Liver (tissue), 9 donors: ENCODE results near the gene KRTAP3-3. TPM values are rescaled to one million over a fixed set of nuclear protein-coding genes. Genes with fewer than 3 reads are reported as not detected.

Experiments
- DNase-seq: peaks from one replicate; pipeline ENCODE4 v3.0.0-alpha.2; 2017; ENCODE audit warnings: low spot score
- H3K27ac ChIP-seq, 2 donors: one replicate each; pipeline ENCODE4 v1.7.0; 2013; ENCODE audit warnings: inconsistent platforms in 2 of 2, low read length in 2 of 2, control low read depth in 1 of 2, low read depth in 1 of 2, mild to moderate bottlenecking in 1 of 2
- H3K27me3 ChIP-seq, 4 donors: one replicate each; pipeline versions ENCODE4 v1.6.1 to v1.7.0; 2013; ENCODE audit warnings: low read length in 3 of 4, inconsistent platforms in 1 of 4, mild to moderate bottlenecking in 1 of 4, moderate library complexity in 1 of 4; ENCODE audit not compliant: control insufficient read depth in 4 of 4, insufficient read depth in 4 of 4
- H3K36me3 ChIP-seq, 4 donors: one replicate each; pipeline versions ENCODE4 v1.6.1 to v1.7.0; 2013; ENCODE audit warnings: low read length in 3 of 4, mild to moderate bottlenecking in 3 of 4, low read depth in 1 of 4, moderate library complexity in 1 of 4; ENCODE audit not compliant: control insufficient read depth in 4 of 4, insufficient read depth in 3 of 4
- H3K4me1 ChIP-seq, 4 donors: one replicate each; pipeline versions ENCODE4 v1.6.1 to v1.7.0; 2013; ENCODE audit warnings: low read length in 3 of 4, mild to moderate bottlenecking in 3 of 4, moderate library complexity in 1 of 4; ENCODE audit not compliant: control insufficient read depth in 4 of 4, insufficient read depth in 4 of 4
- H3K4me3 ChIP-seq, 3 donors: one replicate each; pipeline versions ENCODE4 v1.6.1 to v1.7.0; 2013; ENCODE audit warnings: low read length in 3 of 3, control low read depth in 1 of 3, low read depth in 1 of 3, mild to moderate bottlenecking in 1 of 3
- H3K9ac ChIP-seq, 2 donors: one replicate each; pipeline ENCODE4 v1.7.0; 2013; ENCODE audit warnings: low read length in 2 of 2, mild to moderate bottlenecking in 2 of 2, moderate library complexity in 2 of 2, control low read depth in 1 of 2, low read depth in 1 of 2
- H3K9me3 ChIP-seq, 4 donors: one replicate each; pipeline versions ENCODE4 v1.6.1 to v1.7.0; 2013; ENCODE audit warnings: low read length in 3 of 4; ENCODE audit not compliant: control insufficient read depth in 4 of 4
- CTCF ChIP-seq: fragments of 150-350 bp; IDR thresholded peaks from 2 replicates; pipeline ENCODE4 v1.5.1; 2017; ENCODE audit warnings: improper control_type of control experiment, low read depth, low read length; ENCODE audit not compliant: missing input control
- EGR1 ChIP-seq, 2 donors: IDR thresholded peaks; 2 replicates each; pipeline ENCODE4 v1.6.1; 2016 to 2018; ENCODE audit warnings: antibody characterized with exemption in 2 of 2, low read depth in 2 of 2
- FOXA1 ChIP-seq: IDR thresholded peaks from 2 replicates; pipeline ENCODE4 v1.6.1; 2016; ENCODE audit warnings: antibody characterized with exemption
- FOXA2 ChIP-seq: IDR thresholded peaks from 2 replicates; pipeline ENCODE4 v1.6.1; 2016; ENCODE audit warnings: antibody characterized with exemption
- GABPA ChIP-seq, 2 donors: IDR thresholded peaks in 1 of 2; conservative IDR thresholded peaks in 1 of 2; 2 replicates each; pipeline ENCODE4 v1.6.1; 2016; ENCODE audit warnings: antibody characterized with exemption in 2 of 2, mild to moderate bottlenecking in 1 of 2, moderate library complexity in 1 of 2
- HNF4A ChIP-seq, 2 donors: conservative IDR thresholded peaks; 2 replicates each; pipeline ENCODE4 v1.6.1; 2016; ENCODE audit warnings: antibody characterized with exemption in 2 of 2, mild to moderate bottlenecking in 2 of 2
- HNF4G ChIP-seq: IDR thresholded peaks from 2 replicates; pipeline ENCODE4 v1.6.1; 2016; ENCODE audit warnings: antibody characterized with exemption
- JUND ChIP-seq, 2 donors: IDR thresholded peaks; 2 replicates each; pipeline ENCODE4 v1.6.1; 2016; ENCODE audit warnings: antibody characterized with exemption in 2 of 2
- MAX ChIP-seq: IDR thresholded peaks from 2 replicates; pipeline ENCODE4 v1.6.1; 2016; ENCODE audit warnings: antibody characterized with exemption
- NR2F2 ChIP-seq: IDR thresholded peaks from 2 replicates; pipeline ENCODE4 v1.6.1; 2016; ENCODE audit warnings: antibody characterized with exemption
- RAD21 ChIP-seq, 2 donors: IDR thresholded peaks; 2 replicates each; pipeline ENCODE4 v1.6.1; 2016; ENCODE audit warnings: antibody characterized with exemption in 2 of 2, mild to moderate bottlenecking in 2 of 2
- SP1 ChIP-seq: IDR thresholded peaks from 2 replicates; pipeline ENCODE4 v1.6.1; 2018; ENCODE audit warnings: antibody characterized with exemption, mild to moderate bottlenecking
- YY1 ChIP-seq: IDR thresholded peaks from 2 replicates; pipeline ENCODE4 v1.6.1; 2016; ENCODE audit warnings: antibody characterized with exemption, mild to moderate bottlenecking
- ZBTB33 ChIP-seq: IDR thresholded peaks from 2 replicates; pipeline ENCODE4 v1.6.1; 2016; ENCODE audit warnings: antibody characterized with exemption
- WGBS: extraction: QIAGEN DNeasy Blood & Tissue Kit; methylation state at CpG from one replicate; pipeline ENCODE4 v1.1.7; 2013; 5-methylcytosine and 5-hydroxymethylcytosine counted together
- polyA plus RNA-seq, 2 donors: library from polyadenylated mRNA; stranded (reverse) in 1 of 2; unstranded in 1 of 2; fragments of 200-250 nt in 1 of 2; fragments of >200 nt in 1 of 2; fragmentation: Nextera tagmentation in 1 of 2; extraction: Ambion mirVana in 1 of 2; gene quantifications; one replicate each; pipeline versions ENCODE4 v1.2.1 to v1.2.3, GENCODE V29; 2013 to 2015
- total RNA-seq, 2 donors: library from RNA; depleted of rRNA; stranded (reverse); fragments of >200 nt; gene quantifications; one replicate each; pipeline ENCODE4 v1.2.3, GENCODE V29; 2014
- TF ChIP-seq, protein P1 (sequence below): IDR thresholded peaks from 2 replicates; pipeline ENCODE4 v1.6.1; 2016; ENCODE audit warnings: antibody characterized with exemption, mild to moderate bottlenecking
- donor health status: healthy.
- donor health status: healthy.
- donor health status: healthy.
- donor health status: healthy.
- donor health status: healthy.

Gene KRTAP3-3
- total and polyA plus RNA-seq, 4 donors = not detected

DNA sequence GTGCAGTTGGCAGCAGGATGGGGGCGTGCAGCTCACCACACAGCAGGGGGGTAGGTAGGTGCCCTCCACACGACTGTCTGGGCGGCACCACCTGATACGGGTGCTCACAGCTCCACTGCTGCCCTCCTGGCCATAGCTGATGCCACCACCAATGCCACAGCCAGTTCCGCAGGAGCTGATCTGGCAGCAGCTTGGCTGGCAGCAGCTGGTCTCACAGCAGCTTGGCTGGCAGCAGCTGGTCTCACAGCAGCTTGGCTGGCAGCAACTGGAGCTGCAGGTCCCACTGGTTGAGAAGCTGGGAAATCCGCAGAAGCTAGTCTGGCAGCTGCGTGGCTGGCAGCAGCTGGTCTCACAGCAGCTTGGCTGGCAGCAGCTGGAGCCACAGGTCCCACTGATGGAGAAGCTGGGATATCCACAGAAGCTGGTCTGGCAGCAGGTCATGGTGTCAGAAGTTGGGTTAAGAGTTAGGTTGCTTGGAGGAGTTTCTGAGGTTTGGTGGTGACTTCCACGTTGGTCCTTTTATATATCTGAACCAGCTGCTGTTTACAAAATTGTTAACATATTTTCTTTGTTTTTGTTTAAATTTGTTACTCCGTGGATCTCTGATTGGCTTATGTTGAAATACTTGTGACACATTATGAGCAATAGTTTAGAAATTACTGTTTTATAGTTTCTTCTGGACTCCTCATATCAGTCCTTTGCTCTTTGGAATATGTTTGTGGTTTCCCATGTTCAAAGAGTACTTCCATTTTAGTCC lies 32.9 kb upstream of the KRTAP3-3 start, which contains the start of gene KRTAP1-5:
Gene KRTAP1-5 (minus strand): TSS at position 494 of the 757 bp plus-strand sequence. CDS start 53 bp downstream, at position 441.
- peaks cover 0 to 3% (median 0%) of the 10 kb centered on the region in 4 donors for H3K9me3 ChIP-seq
- H3K9ac ChIP-seq = no peak within 1 kb of the TSS
- H3K4me3 ChIP-seq = no peak within 1 kb of the TSS

More for the DNA sequence above, 32.9 kb upstream of the KRTAP3-3 start, which contains the start of gene KRTAP1-5:
- no peak for DNase-seq
- WGBS = 72% methylated on average over 9 of the region's 9 CpGs
- Histone ChIP-seq H3K27ac (no peak within 1 kb of the TSS), H3K36me3 (no peaks in the 10 kb centered on the region), H3K27me3 (peaks cover 0 to 3% (median 0%) of the 10 kb centered on the region in 4 donors), H3K4me1 (no peaks in the 10 kb centered on the region)
- TF ChIP-seq HNF4G = no peak
- TF ChIP-seq SP1 = no peak
- no peak for TF ChIP-seq GABPA (IDR thresholded peaks at IDR 0.05 in 1 of 2, conservative IDR thresholded peaks at IDR 0.05 in 1 of 2)
- no peak for TF ChIP-seq EGR1 (IDR thresholded peaks at IDR 0.05; ENCODE audit: low read depth in 2 of 2)
- TF ChIP-seq RAD21 (IDR thresholded peaks at IDR 0.05) = no peak
- TF ChIP-seq NR2F2 = no peak
- TF ChIP-seq MAX = no peak
- TF ChIP-seq, protein P1, sequence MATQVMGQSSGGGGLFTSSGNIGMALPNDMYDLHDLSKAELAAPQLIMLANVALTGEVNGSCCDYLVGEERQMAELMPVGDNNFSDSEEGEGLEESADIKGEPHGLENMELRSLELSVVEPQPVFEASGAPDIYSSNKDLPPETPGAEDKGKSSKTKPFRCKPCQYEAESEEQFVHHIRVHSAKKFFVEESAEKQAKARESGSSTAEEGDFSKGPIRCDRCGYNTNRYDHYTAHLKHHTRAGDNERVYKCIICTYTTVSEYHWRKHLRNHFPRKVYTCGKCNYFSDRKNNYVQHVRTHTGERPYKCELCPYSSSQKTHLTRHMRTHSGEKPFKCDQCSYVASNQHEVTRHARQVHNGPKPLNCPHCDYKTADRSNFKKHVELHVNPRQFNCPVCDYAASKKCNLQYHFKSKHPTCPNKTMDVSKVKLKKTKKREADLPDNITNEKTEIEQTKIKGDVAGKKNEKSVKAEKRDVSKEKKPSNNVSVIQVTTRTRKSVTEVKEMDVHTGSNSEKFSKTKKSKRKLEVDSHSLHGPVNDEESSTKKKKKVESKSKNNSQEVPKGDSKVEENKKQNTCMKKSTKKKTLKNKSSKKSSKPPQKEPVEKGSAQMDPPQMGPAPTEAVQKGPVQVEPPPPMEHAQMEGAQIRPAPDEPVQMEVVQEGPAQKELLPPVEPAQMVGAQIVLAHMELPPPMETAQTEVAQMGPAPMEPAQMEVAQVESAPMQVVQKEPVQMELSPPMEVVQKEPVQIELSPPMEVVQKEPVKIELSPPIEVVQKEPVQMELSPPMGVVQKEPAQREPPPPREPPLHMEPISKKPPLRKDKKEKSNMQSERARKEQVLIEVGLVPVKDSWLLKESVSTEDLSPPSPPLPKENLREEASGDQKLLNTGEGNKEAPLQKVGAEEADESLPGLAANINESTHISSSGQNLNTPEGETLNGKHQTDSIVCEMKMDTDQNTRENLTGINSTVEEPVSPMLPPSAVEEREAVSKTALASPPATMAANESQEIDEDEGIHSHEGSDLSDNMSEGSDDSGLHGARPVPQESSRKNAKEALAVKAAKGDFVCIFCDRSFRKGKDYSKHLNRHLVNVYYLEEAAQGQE = no peak
- no peak for TF ChIP-seq ZBTB33
- no peak for TF ChIP-seq JUND (IDR thresholded peaks at IDR 0.05)
- no peak for TF ChIP-seq FOXA1
- TF ChIP-seq HNF4A (conservative IDR thresholded peaks at IDR 0.05) = no peak
- no peak for TF ChIP-seq FOXA2
- no peak for TF ChIP-seq CTCF
- TF ChIP-seq YY1 = no peak
